ENCODE measurements around the gene PPM1J.

- TF ChIP-seq GATA2 (IDR thresholded peaks at IDR 0.05; ENCODE audit: low read depth, low read length) = no peak
- TF ChIP-seq GATA3 (IDR thresholded peaks at IDR 0.05; ENCODE audit: low read depth, low read length) = no peak
These were observed 36.5 kb downstream of the PPM1J start for GRCh38 chr1:112678605-112679004.
